ENCODE measurements around the gene TOM1L2.
"Not testable (repeated sequence)": the region's sequence is repeated elsewhere in the genome, so short reads cannot be mapped to it uniquely, and the experiment has no call there.

TOM1L2 gene

DNA sequence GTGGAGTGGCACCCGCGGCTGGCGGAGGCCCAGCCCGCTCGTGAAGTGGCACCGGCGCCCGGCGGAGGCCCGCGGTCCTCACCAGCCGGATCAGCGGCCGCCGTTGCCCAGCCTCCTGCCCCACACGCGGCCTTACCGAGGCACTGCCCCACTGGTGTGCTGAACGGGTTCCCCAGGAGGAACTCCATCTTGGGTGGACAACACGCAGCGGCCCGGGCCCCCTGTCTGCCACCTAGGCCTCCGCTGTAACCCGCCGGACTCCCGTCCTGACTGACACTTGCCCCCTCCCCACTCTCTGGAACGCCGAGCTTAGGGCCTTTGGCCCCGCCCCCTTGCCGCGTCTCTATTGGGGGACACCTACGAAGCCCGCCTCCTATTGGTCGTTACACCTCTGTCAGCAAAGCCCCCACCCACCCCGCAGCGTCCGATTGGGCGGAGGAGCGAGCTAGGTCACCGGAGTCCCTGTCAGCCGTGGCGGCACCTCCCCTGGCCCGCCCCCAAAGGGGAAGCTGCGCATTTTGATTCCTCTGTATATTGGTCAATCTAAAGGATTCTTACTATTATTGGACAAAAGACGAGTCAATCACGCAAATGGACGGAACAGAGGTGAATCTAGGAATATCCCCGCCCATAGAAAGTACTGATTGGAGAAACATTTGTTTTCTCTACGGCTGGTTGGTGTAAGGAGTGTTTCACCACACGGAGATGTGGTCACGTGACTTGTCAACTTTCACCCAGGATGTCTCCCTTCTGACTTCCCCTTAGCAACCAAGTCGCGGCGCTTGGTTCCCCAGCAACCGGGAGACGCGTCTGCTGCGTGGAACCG, at the start of gene TOM1L2, which contains the start of gene DRC3:
Gene TOM1L2, minus strand, starts transcription at position 275 of the 826 bp plus-strand sequence. Its CDS starts 87 bp downstream, at position 188.
Gene DRC3, plus strand, starts transcription at position 737 of the 826 bp plus-strand sequence. CDS start 4,737 bp downstream, outside the sequence.
- peak; percentile 100 for FAIRE-seq

DNA sequence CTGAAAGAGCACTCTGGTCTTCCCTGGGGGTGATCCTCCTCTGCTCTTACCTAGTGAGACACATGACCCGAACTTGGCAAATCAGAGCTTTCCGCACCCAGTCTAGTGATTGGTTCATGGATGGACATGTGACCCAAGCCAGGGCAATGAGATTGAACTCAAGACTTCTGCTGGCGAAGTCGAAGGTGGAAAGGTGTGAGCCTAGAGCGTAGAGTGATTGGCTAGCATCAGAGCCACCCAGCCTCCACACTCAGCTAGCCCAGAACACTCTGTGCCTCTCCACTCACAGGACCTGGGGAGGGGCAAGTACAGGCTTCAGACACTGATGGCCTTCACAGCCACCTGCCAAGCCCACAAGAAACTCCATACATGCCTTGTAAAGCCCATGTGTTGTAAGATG, 49.2 kb upstream of the TOM1L2 start:
- FAIRE-seq = no peak

DNA sequence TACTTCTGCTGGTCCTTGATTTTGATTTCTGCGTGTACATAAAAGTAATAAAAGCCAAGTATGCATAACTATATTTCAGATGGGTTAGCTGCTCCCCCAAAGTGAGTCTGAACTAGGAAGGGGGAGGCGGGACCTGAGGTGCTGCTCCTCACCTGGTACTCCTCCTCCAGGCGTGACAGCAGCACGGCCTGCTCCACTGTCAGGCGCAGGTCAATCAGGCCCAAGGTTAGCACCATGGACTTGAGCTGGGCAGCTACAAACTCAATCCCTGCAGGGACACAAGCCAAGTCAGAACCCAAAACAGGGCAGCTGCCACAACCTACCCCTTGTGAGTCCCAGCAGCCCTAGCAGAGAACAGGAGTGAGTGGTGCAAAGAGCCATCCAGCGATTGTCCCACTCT, 48.8 kb upstream of the TOM1L2 start:
- no peak for FAIRE-seq

DNA sequence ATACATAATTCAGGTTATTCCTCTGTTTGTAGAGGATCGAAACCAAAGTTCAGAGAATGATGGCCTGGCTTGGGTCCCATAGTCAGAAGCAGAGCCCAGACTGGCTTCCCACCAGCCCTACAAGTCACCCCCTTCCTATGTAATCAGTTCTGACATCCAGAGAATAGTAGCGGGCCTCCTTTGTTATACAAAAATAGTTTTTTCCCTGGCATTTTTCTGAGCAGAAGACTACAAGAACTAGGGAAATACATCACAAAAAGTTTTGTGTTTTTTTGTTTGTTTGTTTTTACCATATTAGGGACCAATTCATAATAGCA, 47.6 kb upstream of the TOM1L2 start:
- FAIRE-seq = no peak

DNA sequence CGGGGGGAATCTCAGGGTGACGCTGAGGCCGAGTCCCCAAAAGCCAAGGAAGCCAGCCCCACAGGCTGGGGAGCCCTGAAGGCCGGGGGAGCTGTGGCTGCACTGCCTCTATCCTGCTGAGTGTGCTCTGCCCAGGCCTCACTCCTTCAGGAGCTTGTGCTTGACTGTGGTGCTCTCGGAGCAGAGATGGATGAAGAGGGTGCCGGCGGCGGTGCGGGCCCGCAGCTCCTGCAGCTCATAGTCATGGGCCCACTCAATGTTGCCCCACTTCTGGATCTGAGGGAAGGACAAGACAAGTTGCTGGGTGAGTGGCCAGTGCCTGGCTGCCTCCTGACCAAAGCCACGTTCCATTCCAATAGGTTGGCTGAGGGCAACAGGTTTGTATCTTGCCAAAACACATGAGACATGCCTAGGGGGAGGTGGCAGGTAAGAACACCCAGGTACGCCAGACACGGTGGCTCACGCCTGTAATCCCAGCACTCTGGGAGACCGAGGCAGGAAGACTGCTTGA, 46.3 kb upstream of the TOM1L2 start:
- FAIRE-seq = no peak

DNA sequence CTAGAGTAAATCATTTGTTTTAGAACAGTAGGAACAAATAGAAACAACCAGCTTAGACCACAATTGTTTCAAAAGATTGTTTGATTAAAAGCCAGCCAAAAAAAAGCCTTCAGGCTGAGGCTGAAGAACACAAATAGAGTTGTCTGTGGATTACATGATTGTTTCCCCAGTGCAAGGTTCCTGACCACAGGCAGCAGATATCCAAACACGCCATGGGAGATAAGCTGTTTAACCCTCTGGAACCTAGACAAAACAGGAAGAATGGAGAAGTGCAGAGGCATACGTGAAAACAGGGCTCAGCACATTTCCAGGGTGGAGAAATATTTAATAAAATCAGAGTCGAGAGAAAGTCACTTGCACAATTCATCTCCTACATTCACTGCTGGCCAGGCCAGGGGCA, 45.8 kb upstream of the TOM1L2 start:
- FAIRE-seq = no peak

DNA sequence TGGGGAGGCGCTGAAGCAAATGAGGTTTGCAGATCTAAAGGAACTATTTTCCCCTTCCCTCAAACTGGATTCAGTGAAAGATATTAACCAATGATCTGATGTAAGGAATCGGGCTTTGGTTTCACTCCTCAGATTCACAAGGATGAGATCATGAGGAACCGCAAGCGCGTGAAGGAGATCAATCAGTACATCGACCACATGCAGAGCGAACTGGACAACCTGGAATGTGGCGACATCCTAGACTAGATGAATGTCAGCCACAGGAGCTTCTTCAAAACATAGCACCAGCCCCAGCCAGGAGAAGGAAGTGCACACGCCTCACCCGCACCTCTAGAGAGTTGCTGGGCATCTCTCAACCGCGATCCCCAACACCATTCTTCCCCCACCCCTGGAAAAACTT, 44.2 kb upstream of the TOM1L2 start:
- FAIRE-seq = no peak

DNA sequence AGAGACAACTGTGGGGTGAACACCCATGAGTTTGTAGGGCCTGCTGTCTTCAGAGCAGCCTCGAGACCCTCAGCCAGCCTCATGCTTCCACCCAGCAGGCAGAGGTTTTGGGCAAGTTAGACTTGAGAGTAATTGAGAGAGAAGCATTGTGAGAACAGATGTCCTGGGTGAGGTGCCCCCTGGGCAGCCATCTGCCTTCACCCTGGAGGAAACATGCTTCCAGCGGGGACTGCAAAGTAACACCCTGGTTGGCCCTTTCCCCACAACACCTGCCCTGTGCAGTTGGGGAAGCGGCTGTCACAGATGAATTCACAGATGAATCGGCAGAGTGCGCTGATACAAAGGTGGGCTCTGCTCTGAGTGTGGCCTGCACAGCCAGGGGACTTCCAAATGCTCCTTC, 43.4 kb upstream of the TOM1L2 start:
- FAIRE-seq = no peak

DNA sequence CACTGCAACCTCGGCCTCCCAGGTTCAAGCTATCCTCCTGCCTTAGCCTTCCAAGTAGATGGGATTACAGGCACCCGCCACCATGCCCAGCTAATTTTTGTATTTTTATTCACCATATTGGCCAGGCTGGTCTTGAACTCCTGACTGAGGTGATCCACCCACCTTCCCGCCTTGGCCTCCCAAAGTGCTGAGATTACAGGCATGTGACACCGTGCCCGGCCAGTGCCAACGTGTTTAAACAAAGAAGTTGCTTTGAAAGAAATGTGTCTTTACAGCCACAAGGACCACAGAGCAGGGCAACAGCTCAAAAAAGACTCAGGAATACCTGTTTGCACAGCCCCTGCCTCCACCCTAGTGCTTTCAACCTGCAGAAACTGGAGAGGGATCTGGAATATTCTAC, 41.8 kb upstream of the TOM1L2 start:
- FAIRE-seq = no peak

DNA sequence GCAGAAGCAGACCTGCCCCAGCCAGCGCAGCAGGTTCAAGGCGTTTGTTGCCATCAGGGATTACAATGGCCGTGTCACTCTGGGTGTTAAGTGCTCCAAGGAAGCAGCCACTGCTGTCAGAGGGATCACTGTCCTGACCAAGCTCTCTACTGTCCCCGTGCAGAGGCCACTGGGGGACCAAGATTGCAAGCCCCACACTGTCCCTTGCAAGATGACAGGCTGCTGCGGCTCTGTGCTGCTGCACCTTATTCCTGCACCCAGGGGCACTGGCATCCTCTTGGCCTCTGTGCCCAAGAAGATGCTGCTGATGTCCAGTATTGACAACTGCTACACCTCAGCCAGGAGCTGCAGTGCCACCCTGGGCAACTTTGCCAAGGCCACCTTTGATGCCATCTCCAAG, 39.1 kb upstream of the TOM1L2 start:
- no peak for FAIRE-seq

DNA sequence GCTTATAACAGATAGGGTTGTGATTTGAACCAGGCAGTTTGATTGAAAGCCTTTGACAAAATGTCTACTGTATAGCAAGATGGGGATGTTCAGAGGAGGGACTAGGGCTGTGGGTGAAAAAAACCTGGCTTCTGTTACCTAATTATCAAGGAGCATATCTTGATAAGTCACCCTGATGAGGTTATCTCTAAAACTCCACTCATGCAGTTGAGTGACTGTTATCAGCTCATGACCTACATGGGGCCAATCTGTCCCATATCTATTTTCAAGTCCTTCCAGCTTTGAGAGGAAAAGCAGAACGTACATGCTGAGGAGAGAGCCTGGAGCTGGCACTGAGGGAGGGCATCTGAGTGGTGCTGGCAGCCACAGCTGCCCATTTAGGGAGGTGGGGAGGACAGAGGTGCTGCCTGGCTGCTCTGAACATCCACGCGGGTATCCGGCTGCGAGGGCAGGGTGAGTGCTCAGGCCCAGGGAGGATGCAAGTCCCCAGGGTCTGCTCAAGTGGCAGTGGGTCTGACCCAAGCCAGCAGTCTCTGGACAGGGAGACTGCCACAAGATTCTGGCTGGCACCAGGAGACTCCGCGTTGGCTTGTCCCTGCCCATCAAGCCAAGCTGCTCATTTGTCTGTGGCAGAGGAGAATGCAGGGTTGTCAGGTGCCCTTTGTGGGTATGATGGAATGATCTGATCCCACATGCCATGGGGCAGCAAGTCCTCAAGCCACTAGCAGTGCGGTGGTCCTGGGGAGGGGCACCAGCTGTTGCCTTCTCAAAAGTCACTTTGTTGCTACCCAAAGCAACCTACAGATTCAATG, 37.6 kb upstream of the TOM1L2 start:
- FAIRE-seq = no peak

DNA sequence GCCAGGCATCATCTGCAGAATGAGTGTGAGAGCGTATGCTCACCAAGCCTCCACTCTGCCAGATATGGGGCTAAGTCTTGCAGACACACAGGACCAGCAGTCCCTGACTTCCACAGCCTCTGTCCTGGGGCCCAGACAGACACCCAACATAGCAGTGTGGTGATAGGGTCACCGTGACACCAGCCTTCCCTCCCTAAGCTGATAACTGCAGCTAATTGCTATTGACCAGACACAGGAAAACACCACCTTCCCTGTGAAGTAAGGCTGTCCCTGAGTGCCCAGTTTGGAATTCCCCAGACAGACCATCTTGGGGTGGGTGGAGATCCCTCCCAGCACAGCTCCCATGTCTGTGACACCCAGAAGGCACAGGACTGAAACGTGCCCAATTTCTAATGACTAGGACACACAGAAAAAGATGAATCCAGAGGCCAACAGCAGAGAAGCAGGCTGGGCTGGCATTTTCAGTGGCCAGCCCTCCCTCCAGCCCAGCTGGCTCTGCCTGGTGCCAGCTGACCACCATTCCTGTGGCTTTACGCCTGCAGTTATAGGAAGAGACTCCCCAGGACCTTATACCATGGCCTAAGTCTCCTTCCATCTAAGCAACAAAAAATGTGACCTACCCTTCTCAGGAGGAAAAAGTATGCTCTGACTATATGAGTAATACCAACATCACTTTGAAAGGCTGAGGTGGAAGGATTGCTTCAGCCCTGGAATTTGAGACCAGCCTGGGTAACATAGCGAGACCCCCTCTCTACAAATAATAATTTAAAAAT, 36.5 kb upstream of the TOM1L2 start:
- FAIRE-seq = no peak

DNA sequence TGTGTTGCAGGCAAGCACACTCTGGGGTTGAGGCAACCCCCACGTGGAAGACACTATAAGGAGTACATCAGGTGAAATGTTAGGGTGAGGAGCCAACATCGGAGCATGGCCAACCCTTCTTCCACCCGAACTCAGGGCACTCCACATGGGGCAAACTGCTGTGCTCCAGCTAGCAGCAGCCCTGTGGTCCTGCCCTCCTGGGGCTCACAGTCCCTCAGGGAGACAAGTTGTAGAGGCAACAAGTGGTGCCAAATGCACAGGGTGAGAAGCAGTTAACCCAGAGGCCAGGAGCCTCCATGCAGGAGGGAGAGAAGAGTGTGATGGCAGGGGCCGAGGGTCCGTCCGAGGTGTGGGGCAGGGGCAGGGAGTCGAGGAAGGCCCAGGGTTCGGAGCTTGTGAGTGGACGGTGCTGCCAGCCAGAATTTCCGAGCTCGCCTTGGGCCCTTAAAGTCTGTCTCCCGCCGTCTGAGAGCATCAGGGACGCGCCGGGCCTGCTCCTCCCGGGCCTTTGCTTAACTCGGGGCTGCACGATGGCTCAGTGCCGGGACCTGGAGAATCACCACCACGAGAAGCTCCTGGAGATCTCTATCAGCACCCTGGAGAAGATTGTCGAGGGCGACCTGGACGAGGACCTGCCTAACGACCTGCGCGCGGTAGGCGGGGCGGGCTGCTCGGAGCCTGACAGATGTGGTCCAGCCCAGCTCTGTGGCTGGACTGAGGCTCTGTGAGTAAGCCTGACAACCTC, 34.5 kb upstream of the TOM1L2 start:
- FAIRE-seq = no peak

DNA sequence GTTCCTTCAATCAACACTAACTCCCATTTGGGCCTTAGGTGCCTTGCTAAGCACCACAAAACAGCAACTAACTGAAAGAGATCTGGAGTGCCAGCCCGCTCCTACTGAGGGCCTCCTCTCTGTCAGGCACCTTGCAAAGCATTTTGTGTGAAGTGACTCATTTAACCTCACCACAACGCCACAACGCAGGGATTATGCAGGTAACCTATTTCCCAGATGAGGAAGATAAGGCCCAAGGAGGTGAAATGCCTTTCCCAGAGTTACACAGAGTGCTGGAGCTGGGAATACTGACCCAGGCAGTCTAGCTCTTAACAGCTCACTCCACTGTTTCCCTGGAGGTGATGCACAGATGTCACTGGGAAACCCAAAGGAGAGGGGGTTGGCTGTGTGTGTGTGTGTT, 33.3 kb upstream of the TOM1L2 start:
- no peak for FAIRE-seq

DNA sequence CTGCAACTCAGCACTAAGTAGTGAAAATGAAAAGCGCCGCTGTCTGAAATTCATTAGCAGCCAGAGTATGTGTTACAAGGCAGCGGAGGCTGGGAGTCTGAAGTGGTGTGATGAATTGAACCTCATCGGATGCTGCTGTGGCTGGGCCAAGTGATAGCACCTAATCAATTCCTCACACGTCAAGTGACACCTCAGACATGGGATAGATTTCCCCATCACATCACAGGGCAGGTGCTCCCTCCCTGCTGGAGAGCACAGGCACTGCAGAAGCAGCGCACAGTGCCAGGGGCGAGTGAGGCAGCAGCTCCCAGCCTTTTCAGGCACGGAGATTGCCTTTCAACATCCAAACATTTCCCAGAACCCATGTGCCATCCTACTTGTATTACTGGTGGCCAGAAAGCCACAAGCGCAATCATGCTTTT, 32.7 kb upstream of the TOM1L2 start:
- FAIRE-seq = no peak

DNA sequence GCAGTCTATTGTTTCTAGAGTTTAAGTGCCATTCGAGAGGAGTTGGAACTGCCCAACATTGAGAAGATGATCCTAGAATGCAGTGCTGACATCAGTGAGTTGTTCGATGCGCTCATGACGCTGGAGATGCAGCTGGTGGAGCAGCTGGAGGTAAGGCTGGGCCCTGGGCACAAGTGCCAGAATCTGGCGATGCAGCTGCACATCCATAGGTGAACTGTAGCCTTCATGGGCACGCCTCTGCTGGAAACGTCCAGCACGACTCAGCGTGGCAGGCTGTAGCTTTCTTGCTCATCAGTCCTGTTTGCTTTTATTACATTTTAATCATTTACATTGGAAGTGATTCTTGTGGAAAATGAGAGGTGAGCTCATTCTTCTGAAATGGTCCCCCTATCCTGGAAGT, 32.1 kb upstream of the TOM1L2 start:
- no peak for FAIRE-seq

DNA sequence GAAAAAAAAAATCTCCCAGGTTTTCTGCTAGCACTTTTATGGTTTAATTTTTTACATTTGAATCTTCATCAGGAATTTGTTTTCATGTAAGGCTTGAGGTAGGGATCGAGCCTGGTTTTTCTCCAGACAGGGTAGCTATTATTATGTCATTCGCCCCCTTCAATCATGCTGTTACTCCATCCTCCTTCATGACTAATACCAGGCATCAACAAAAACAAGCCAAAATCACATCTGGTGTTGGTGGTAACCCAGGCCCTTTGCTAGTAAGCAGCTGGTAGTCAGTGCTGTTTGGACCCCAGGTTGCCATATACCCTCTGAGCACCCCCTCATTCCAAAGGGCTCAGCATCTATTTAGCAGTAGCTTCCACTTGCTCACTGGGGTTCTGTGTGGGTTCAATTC, 30.0 kb upstream of the TOM1L2 start:
- FAIRE-seq = no peak

DNA sequence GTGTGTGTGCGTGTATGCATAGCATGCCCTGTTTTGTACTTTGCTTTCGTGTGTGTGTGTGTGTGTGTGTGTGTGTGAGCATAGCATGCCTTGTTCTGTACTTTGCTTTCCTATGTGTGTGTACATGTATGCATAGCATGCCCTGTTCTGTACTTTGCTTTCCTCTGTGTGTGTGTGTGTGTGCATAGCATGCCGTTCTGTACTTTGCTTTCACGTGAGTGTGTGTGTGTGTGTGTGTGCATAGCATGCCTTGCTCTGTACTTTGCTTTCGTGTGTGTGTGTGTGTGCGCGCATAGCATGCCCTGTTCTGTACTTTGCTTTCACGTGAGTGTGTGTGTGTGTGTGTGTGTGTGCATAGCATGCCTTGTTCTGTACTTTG, 27.8 kb upstream of the TOM1L2 start:
- FAIRE-seq = no peak

DNA sequence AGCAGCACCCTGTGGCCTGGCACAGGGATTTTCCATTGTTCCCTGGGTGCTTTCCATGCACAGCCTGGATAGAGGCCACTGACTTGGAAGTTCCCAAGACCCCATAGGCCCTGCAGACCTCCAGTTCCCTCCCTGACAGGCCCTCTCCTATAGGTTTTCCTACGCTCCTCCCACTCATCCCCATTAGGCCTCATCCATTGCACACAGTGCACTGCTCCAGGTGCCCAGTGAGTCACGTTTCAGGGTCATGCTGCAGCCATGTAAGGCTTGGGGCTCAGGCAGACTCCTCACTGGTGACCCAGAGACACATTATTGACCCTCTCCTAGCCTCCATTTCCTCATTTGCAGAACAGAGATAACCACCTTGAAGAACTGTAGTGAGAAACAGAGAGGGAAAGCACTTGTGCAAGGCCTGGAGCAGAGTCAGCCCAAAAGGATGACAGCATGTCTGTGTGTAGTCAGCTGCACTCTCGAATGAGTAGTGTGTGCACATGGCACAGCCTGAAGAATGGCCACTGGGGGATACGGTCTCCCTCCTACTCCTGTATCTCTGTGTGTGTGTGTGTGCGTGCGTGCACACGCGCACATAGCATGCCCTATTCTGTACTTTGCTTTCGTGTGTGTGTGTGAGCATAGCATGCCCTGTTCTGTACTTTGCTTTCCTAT, 27.3 kb upstream of the TOM1L2 start:
- no peak for FAIRE-seq

DNA sequence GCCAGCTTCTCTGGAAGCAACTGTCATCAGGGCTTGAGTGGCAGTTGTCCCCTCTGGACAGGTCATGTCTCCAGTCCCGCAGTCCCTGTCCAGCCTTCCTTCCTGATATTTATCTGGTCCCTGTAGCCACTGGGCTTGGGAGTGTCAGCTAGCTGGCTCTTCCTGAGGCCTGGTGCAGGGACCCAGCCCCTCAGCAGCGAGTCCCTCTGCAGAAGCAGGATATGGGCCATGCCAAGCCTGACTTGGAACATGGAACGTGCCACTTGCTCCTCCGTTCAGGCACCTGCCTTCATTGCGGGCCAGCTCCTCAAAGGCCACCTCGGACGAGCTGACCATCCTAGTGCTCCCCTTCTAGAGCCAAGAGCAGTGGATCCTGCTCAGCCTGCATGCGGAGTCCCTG, 26.7 kb upstream of the TOM1L2 start:
- FAIRE-seq = no peak

DNA sequence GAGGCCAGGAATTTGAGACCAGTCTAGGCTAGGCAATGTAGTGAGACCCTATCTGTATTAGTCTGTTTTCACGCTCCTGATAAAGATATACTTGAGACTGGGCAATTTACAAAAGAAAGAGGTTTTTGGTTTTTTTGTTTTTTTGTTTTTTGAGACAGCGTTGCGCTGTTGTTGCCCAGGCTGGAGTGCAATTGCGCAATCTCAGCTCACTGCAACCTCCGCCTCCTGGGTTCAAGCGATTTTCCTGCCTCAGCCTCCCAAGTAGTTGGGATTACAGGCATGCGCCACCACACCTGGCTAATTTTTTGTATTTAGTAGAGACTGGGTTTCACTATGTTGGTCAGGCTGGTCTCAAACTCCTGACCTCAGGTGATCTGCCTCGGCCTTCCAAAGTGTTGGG, 23.7 kb upstream of the TOM1L2 start:
- not testable (repeated sequence) for FAIRE-seq

Data from endometrium (tissue), 2 donors.